GM10248 (cell line): ENCODE measurements around the gene MMS22L.

ENCODE experiments used
- CTCF ChIA-PET: fragments of 300-600 bp; sonication (Branson Sonifier 250); formaldehyde crosslinking; extraction: SDS; loops from one replicate; lab custom pipeline; 2021; ENCODE audit warnings: antibody characterized with exemption; lab: Yijun Ruan, JAX
- POLR2A ChIA-PET: fragments of 350-650 bp; sonication (Branson Sonifier 250); formaldehyde crosslinking; extraction: SDS; loops from one replicate; lab custom pipeline; 2020; ENCODE audit warnings: antibody characterized with exemption; lab: Yijun Ruan, JAX
- DNase-seq: peaks from one replicate; pipeline ENCODE4 v3.0.0; 2012; ENCODE audit errors: extremely low spot score
- CTCF ChIP-seq: IDR thresholded peaks from 2 replicates; pipeline ENCODE4 v1.5.1; 2012; ENCODE audit warnings: mild to moderate bottlenecking, low read depth; ENCODE audit errors: extremely low read depth, missing control alignments, control extremely low read depth

Gene MMS22L

DNA sequence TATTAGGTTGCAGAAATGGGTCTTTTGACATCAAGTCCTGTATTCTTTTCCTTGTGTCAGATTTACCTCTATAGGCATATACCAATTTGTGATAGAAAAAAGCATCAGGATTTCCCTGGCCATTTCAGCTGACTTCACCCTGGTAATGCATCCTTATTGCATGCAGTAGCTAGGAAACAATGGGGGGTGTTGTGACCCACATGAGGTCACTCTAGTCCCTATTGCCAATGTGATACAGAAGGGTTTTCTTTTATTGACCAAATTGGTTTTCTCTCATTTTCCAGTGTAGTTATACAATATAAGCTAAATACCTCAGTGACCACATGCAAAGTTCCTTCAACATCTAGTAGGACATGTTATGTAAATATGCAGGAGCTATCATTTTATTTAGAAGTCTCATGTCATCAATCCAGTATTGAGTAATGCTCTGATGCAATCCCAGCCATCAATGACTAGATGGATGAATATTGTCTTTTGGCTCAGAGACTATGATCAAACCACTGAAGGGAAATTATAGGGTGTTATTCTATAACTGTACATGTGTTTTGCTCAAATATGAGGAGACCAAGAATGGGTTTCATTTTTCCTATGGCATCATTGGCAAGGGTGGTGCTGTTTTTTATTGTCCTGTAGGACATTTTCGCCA lies 180.7 kb downstream of the MMS22L start:
- no peak for TF ChIP-seq CTCF
- CTCF ChIA-PET, result no interaction called here
- no peak for DNase-seq
- POLR2A ChIA-PET, result no interaction called here

- no peak for TF ChIP-seq CTCF
- CTCF ChIA-PET, result no interaction called here
- no peak for DNase-seq
- POLR2A ChIA-PET, result no interaction called here
Observed at GRCh38 chr6:97100696-97101095, 182.3 kb downstream of the MMS22L start.

DNA sequence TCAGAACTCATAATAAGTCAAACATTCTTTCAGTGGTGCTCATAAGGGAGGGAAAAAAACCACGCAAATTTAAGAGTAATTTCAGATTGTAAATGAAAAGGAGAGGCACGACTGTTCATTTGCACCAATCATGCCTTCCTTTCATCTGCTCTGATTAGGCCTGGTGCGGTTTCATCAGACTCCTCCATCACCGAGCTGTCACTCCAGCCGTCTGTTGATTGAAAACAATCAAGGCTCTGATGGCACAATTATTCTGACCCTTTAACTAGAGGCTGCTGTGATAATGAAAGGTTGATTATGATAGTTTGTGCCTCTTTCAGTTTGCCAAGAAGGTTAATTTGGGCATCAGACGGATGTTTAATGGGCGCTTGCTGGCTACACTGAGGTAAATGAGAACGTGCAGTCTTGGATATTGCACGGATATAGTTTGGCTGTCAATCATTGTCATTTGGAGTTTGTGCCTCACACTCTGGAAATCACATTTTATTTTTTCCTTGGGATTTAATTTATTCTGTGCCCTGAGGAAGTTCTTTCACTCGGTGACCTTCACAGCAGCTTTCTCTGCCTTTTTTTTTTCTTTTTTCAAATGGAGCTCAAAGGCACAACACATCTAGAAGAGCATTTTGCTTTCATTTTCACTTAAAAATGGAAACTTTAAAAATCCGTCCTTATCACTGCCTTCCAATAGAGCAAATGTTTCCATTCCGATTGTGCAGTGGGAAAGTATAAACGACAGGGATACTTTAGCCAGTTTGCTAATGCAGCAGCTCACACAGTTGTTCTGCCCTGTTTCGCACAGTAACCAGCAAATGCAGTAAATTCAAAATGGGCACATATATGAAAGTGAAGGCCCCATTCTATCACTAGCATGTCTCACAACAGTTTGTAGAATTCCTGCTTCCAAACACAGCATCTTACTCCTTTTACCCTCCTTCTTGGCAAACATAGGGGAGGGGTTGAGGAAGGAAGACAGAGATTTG lies 185.7 kb downstream of the MMS22L start:
- ChIA-PET CTCF (interaction anchor here (1.0 to 2.4 kb wide), 3 partner anchors 11 to 12 kb away, joined by 3 to 6 read pairs (median 5); no protein-coding TSS in a partner anchor), POLR2A (no interaction called here)
- no peak for DNase-seq
- no peak for TF ChIP-seq CTCF

DNA sequence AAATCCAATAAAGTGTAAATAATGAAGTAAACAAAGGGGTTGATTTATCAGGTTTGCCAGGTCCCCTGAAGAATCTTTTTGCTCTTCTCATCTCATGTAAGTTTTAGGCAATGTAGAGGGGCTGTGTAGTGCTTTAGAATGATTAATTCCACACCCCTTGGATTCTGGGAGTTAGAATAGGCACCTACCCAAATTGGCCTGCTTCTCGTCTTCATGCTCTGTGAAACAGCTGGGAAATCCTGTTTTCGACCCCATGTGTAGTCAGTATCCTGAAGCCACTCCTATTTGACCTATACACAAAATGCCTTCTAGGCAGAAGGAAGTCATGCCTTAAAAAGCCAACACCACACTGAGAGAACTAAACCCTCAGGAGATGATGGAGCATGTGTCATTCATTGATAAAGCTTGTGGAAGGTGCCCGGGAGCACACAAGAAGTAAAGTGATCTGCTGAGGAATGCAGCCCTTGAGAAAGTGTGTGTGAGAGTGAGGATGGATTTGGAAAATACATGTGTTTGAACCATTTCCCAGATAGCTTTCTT lies 187.6 kb downstream of the MMS22L start:
- POLR2A ChIA-PET, result no interaction called here

GRCh38 chr6:97094376-97094775 lies 188.6 kb downstream of the MMS22L start:
- no peak for TF ChIP-seq CTCF
- ChIA-PET CTCF (no interaction called here), POLR2A (no interaction called here)
- DNase-seq, result no peak

More for the DNA sequence above, 187.6 kb downstream of the MMS22L start:
- CTCF ChIA-PET, result interaction anchor here (2.0 to 2.4 kb wide), 2 partner anchors 10 to 13 kb away, joined by 5 to 6 read pairs; no protein-coding TSS in a partner anchor
- TF ChIP-seq CTCF, result no peak
- no peak for DNase-seq

- POLR2A ChIA-PET, result no interaction called here
- CTCF ChIA-PET, result no interaction called here
- TF ChIP-seq CTCF, result no peak
- DNase-seq, result no peak
Observed at GRCh38 chr6:97092673-97093305, 190.2 kb downstream of the MMS22L start.
